Endothelial cell of umbilical vein (primary cell): ENCODE measurements around the gene PLB1. TPM values are rescaled to one million over a fixed set of nuclear protein-coding genes. Genes with fewer than 3 reads are reported as not detected.

ENCODE experiments used
- BruUV-seq: library from RNA; stranded (reverse); fragments of 400-500 nt; replicated peaks from 2 replicates; lab custom pipeline; 2021; lab: Mats Ljungman, UMichigan
- CTCF ChIA-PET: fragments of 300-600, 350-600 bp; sonication (Branson Sonifier 250); formaldehyde crosslinking; loops from one replicate; lab custom pipeline; 2021; ENCODE audit warnings: antibody characterized with exemption, inconsistent platforms; lab: Charles Lee
- POLR2A ChIA-PET: fragments of 300-600, 350-600 bp; sonication (Branson Sonifier 250); formaldehyde crosslinking; loops from one replicate; lab custom pipeline; 2021; ENCODE audit warnings: antibody characterized with exemption, inconsistent platforms; lab: Charles Lee
- DNase-seq: peaks from one replicate; pipeline ENCODE4 v3.0.0-alpha.2; 2011; ENCODE audit warnings: low read depth, low spot score
- FAIRE-seq: peaks from 2 replicates; lab custom pipeline; 2011; peaks lifted over from hg19 to GRCh38; lab: Jason Lieb, UNC
- H2AFZ ChIP-seq: 2 replicates; pipeline ENCODE4 v1.6.0; 2012; ENCODE audit warnings: low read depth, low read length, control low read depth, inconsistent platforms
- H3K27ac ChIP-seq: 2 replicates; pipeline ENCODE4 v1.5.1; 2011; ENCODE audit warnings: low read depth, mild to moderate bottlenecking, control low read depth, low read length, moderate library complexity; ENCODE audit not compliant: insufficient read depth
- H3K27me3 ChIP-seq, 2 experiments: 2 replicates each; pipeline versions ENCODE4 v1.6.0 to v1.6.1; 2011; ENCODE audit warnings: low read length in 2 of 2, mixed read lengths in 1 of 2; ENCODE audit not compliant: control insufficient read depth in 2 of 2, insufficient read depth in 2 of 2
- H3K36me3 ChIP-seq, 2 experiments: 2 replicates in 1 of 2; 3 replicates in 1 of 2; pipeline ENCODE4 v1.5.1; 2011; ENCODE audit warnings: low read length in 2 of 2, mild to moderate bottlenecking in 1 of 2, moderate library complexity in 1 of 2; ENCODE audit not compliant: control insufficient read depth in 2 of 2, insufficient read depth in 2 of 2; ENCODE audit errors: extremely low read depth in 1 of 2
- H3K4me1 ChIP-seq: 3 replicates; pipeline ENCODE4 v1.5.1; 2011; ENCODE audit warnings: mild to moderate bottlenecking, low read length; ENCODE audit not compliant: control insufficient read depth, insufficient read depth; ENCODE audit errors: extremely low read depth
- H3K4me2 ChIP-seq: 2 replicates; pipeline ENCODE4 v1.6.1; 2011; ENCODE audit warnings: low read length, control low read depth, mixed read lengths; ENCODE audit not compliant: insufficient read depth
- H3K4me3 ChIP-seq, 3 experiments: fragments of 200-600 bp in 1 of 3; sonication (generic), shearing (Covaris generic) in 1 of 3; replicated peaks in 1 of 3; 2 replicates each; pipeline ENCODE4 v1.5.1; 2011 to 2016; ENCODE audit warnings: control low read depth in 3 of 3, low read length in 3 of 3, mild to moderate bottlenecking in 2 of 3, inconsistent platforms in 1 of 3, low read depth in 1 of 3, moderate library complexity in 1 of 3; ENCODE audit not compliant: insufficient read depth in 1 of 3
- H3K79me2 ChIP-seq: 2 replicates; pipeline ENCODE4 v1.6.0; 2012; ENCODE audit warnings: low read length, inconsistent platforms; ENCODE audit not compliant: control insufficient read depth, insufficient read depth
- H3K9ac ChIP-seq: replicated peaks from 2 replicates; pipeline ENCODE3; 2011; ENCODE audit warnings: low read length, control low read depth; ENCODE audit not compliant: insufficient read depth; ENCODE audit errors: extremely low read depth
- H3K9me1 ChIP-seq: replicated peaks from 3 replicates; pipeline ENCODE4 v1.6.0; 2011; ENCODE audit warnings: mild to moderate bottlenecking, low read length; ENCODE audit not compliant: control insufficient read depth, insufficient read depth; ENCODE audit errors: extremely low read depth
- H3K9me3 ChIP-seq: replicated peaks from 2 replicates; pipeline ENCODE4 v1.5.1; 2012; ENCODE audit warnings: low read length, inconsistent platforms; ENCODE audit not compliant: control insufficient read depth, insufficient read depth
- H4K20me1 ChIP-seq: replicated peaks from 2 replicates; pipeline ENCODE3; 2011; ENCODE audit warnings: mild to moderate bottlenecking, low read length; ENCODE audit not compliant: control insufficient read depth, insufficient read depth; ENCODE audit errors: extremely low read depth
- EZH2 ChIP-seq: IDR thresholded peaks from 2 replicates; pipeline ENCODE4 v1.6.1; 2012; ENCODE audit warnings: borderline replicate concordance, low read depth, mild to moderate bottlenecking, moderate library complexity, low read length, inconsistent platforms; ENCODE audit not compliant: severe bottlenecking
- FOS ChIP-seq: IDR thresholded peaks from 2 replicates; pipeline ENCODE4 v1.6.1; 2011; ENCODE audit warnings: mild to moderate bottlenecking, low read length, moderate library complexity, borderline replicate concordance; ENCODE audit not compliant: insufficient read depth
- GATA2 ChIP-seq: IDR thresholded peaks from 2 replicates; pipeline ENCODE4 v1.7.0; 2011; ENCODE audit warnings: low read depth, mild to moderate bottlenecking, moderate library complexity, mixed read lengths, low read length; ENCODE audit not compliant: insufficient read length, insufficient read depth
- JUN ChIP-seq: IDR thresholded peaks from 2 replicates; pipeline ENCODE4 v1.6.1; 2011; ENCODE audit warnings: borderline replicate concordance, low read depth; ENCODE audit not compliant: insufficient read length, insufficient read depth
- MYC ChIP-seq: IDR thresholded peaks from one replicate; pipeline ENCODE4 v1.6.1; 2011; ENCODE audit warnings: mild to moderate bottlenecking, low read depth, low read length
- POLR2A ChIP-seq: IDR thresholded peaks from 2 replicates; pipeline ENCODE4 v1.6.1; 2012; ENCODE audit warnings: low read depth, mild to moderate bottlenecking, control low read depth, low read length
- POLR2AphosphoS5 ChIP-seq: IDR thresholded peaks from 2 replicates; pipeline ENCODE4 v1.6.1; 2012; ENCODE audit warnings: low read depth, mild to moderate bottlenecking, control low read depth, low read length, moderate library complexity; ENCODE audit not compliant: insufficient read depth
- dilution Hi-C: fragments of 300-500 bp; cut with MboI; formaldehyde crosslinking; loops from one replicate; pipeline ENCODE4 v1.15.0; 2019; ENCODE audit warnings: low sequenced_read_pairs; ENCODE audit not compliant: extremely low pct_ligation_motif_present
- intact Hi-C: fragments of 100-400 bp; cut with micrococcal nuclease; formaldehyde crosslinking; loops from one replicate; pipeline ENCODE4 v1.10.0; 2022
- polyA plus RNA-seq, 4 experiments: library from polyadenylated mRNA; depleted of rRNA in 3 of 4; stranded (reverse) in 3 of 4; unstranded in 1 of 4; fragments of >200 nt; gene quantifications; 2 replicates each; pipeline versions ENCODE4 v1.2.1 to v1.2.3, GENCODE V29; 2011 to 2012; ENCODE audit warnings: missing spikeins in 1 of 4
- total RNA-seq: library from RNA; stranded (reverse); gene quantifications from 2 replicates; pipeline ENCODE4 v1.2.3, GENCODE V29; 2021
- TF ChIP-seq, protein P1 (sequence below): IDR thresholded peaks from 2 replicates; pipeline ENCODE4 v1.6.1; 2011; ENCODE audit not compliant: insufficient read depth, insufficient read length
- TF ChIP-seq, protein P2 (sequence below), 2 donors: IDR thresholded peaks; 1 replicate in 1 of 2; 2 replicates in 1 of 2; pipeline ENCODE4 v1.5.1; 2011; ENCODE audit warnings: low read length in 2 of 2, mild to moderate bottlenecking in 2 of 2, moderate library complexity in 2 of 2, control low read depth in 1 of 2, inconsistent platforms in 1 of 2, low read depth in 1 of 2; ENCODE audit not compliant: insufficient read depth in 1 of 2; ENCODE audit errors: extremely low read depth in 1 of 2

Gene PLB1
- total and polyA plus RNA-seq, 2 donors (not counting 3 experiments of a cell fraction or from before 2014, with no cell fraction given) = 0.75 to 0.80 TPM

DNA sequence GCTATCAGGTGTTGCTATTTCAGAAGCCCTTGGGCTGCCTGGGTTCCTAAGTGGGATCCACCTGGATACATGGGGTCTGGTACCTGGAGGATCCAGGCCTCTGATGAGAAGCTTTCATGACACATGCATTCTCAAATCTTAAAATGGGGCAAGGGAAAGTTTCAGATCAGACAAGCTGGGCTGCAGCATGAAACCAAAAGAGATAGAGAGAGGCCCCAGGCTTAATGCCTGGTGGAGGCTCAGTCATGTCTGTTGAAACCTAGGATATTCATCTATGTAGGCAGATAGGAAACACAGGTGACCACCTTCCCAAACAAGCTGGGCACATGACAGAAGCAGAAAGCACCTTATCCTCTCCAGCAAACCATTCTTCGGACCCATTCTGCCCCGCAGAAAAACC lies 18.8 kb upstream of the PLB1 start:
- Histone ChIP-seq H3K27ac (no peak overlapping the region), H3K9me1 (no peaks in the 10 kb centered on the region), H3K27me3 (peaks cover 0 to 3% of the 10 kb centered on the region in 2 experiments), H3K9me3 (no peaks in the 10 kb centered on the region), H3K9ac (no peak overlapping the region), H2AFZ (no peak overlapping the region), H3K4me2 (no peak overlapping the region), H4K20me1 (no peaks in the 10 kb centered on the region), H3K36me3 (no peaks in the 10 kb centered on the region), H3K4me3 (no peak overlapping the region), H3K4me1 (no peaks in the 10 kb centered on the region), H3K79me2 (no peaks in the 10 kb centered on the region)
- POLR2A ChIA-PET = no interaction called here
- CTCF ChIA-PET = interaction anchor here (1.1 kb wide), 1 partner anchor 16 kb away, joined by 4 read pairs; no protein-coding TSS in a partner anchor
- dilution Hi-C loops (no loop called here), intact Hi-C loops (no loop called here)
- TF ChIP-seq MYC (no peak), POLR2A (no peak), EZH2 (no peak), FOS (no peak), JUN (no peak), POLR2AphosphoS5 (no peak), GATA2 (no peak)
- TF ChIP-seq, protein P1, sequence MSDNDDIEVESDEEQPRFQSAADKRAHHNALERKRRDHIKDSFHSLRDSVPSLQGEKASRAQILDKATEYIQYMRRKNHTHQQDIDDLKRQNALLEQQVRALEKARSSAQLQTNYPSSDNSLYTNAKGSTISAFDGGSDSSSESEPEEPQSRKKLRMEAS = no peak
- TF ChIP-seq, protein P2, sequence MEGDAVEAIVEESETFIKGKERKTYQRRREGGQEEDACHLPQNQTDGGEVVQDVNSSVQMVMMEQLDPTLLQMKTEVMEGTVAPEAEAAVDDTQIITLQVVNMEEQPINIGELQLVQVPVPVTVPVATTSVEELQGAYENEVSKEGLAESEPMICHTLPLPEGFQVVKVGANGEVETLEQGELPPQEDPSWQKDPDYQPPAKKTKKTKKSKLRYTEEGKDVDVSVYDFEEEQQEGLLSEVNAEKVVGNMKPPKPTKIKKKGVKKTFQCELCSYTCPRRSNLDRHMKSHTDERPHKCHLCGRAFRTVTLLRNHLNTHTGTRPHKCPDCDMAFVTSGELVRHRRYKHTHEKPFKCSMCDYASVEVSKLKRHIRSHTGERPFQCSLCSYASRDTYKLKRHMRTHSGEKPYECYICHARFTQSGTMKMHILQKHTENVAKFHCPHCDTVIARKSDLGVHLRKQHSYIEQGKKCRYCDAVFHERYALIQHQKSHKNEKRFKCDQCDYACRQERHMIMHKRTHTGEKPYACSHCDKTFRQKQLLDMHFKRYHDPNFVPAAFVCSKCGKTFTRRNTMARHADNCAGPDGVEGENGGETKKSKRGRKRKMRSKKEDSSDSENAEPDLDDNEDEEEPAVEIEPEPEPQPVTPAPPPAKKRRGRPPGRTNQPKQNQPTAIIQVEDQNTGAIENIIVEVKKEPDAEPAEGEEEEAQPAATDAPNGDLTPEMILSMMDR (IDR thresholded peaks at IDR 0.05; ENCODE audit: extremely low read depth in 1 of 2, insufficient read depth in 1 of 2, low read depth in 1 of 2, low read length in 2 of 2) = no peak
- DNase-seq (no peak), FAIRE-seq (no peak)
- no TSS peak for BruUV-seq
